ENCODE measurements around the gene SORCS2.

DNA sequence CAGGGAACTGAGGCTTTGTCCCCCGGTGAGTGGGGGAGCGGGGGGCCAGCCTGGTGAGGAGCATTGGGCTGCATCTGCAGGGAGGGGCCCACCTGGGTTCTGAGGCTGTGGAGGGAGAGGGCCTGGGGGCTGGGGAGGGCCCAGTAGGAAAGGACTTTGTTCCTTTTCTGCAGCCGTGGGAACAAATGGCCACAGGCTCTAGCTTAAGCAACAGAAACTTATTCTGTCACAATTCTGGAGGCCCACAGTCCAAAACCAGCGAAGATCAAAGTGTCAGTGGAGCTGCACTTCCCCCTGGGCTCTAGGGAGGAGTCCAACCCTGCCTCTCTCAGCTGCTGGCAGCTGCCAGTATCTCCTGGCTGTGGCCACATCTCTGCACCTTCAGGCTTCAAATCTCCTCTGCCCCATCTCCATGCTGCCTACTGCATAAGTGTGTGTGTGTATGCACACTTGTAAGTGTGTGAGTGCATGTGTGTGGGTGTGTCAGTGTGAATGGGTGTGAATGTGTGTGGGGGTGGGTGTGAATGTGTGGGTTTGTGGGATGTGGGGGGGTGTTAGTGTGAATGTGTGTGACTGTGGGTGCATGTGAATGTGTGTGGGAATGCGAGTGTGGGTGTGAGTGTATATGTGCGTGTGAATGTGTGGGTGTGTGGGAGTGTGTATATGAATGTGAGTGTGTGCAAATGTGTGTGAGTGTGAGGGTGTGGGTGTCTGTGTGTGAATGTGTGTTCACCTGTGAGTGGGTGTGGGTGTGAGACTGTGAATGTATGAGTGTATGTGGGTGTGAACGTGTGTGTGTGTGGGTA, 446.8 kb downstream of the SORCS2 start:
- TF ChIP-seq, protein P1, sequence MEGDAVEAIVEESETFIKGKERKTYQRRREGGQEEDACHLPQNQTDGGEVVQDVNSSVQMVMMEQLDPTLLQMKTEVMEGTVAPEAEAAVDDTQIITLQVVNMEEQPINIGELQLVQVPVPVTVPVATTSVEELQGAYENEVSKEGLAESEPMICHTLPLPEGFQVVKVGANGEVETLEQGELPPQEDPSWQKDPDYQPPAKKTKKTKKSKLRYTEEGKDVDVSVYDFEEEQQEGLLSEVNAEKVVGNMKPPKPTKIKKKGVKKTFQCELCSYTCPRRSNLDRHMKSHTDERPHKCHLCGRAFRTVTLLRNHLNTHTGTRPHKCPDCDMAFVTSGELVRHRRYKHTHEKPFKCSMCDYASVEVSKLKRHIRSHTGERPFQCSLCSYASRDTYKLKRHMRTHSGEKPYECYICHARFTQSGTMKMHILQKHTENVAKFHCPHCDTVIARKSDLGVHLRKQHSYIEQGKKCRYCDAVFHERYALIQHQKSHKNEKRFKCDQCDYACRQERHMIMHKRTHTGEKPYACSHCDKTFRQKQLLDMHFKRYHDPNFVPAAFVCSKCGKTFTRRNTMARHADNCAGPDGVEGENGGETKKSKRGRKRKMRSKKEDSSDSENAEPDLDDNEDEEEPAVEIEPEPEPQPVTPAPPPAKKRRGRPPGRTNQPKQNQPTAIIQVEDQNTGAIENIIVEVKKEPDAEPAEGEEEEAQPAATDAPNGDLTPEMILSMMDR (optimal IDR thresholded peaks at IDR 0.05 in 1 of 3, IDR thresholded peaks at IDR 0.05 in 1 of 3, conservative IDR thresholded peaks at IDR 0.05 in 1 of 3; ENCODE audit: extremely low read depth in 1 of 3, insufficient read depth in 2 of 3, low read length in 3 of 3), result no peak
- no peak for TF ChIP-seq EZH2 (IDR thresholded peaks at IDR 0.05; ENCODE audit: low read length)

Measured in keratinocyte (primary cell).